Endothelial cell of umbilical vein (primary cell): ENCODE measurements around the gene MED12L. TPM values are rescaled to one million over a fixed set of nuclear protein-coding genes. Genes with fewer than 3 reads are reported as not detected.

Source experiments
- BruUV-seq: library from RNA; stranded (reverse); fragments of 400-500 nt; replicated peaks from 2 replicates; lab custom pipeline; 2021; lab: Mats Ljungman, UMichigan
- CTCF ChIA-PET: fragments of 300-600, 350-600 bp; sonication (Branson Sonifier 250); formaldehyde crosslinking; loops from one replicate; lab custom pipeline; 2021; ENCODE audit warnings: antibody characterized with exemption, inconsistent platforms; lab: Charles Lee
- POLR2A ChIA-PET: fragments of 300-600, 350-600 bp; sonication (Branson Sonifier 250); formaldehyde crosslinking; loops from one replicate; lab custom pipeline; 2021; ENCODE audit warnings: antibody characterized with exemption, inconsistent platforms; lab: Charles Lee
- DNase-seq: peaks from one replicate; pipeline ENCODE4 v3.0.0-alpha.2; 2011; ENCODE audit warnings: low read depth, low spot score
- FAIRE-seq: peaks from 2 replicates; lab custom pipeline; 2011; peaks lifted over from hg19 to GRCh38; lab: Jason Lieb, UNC
- H2AFZ ChIP-seq: 2 replicates; pipeline ENCODE4 v1.6.0; 2012; ENCODE audit warnings: low read depth, low read length, control low read depth, inconsistent platforms
- H3K27ac ChIP-seq: 2 replicates; pipeline ENCODE4 v1.5.1; 2011; ENCODE audit warnings: low read depth, mild to moderate bottlenecking, control low read depth, low read length, moderate library complexity; ENCODE audit not compliant: insufficient read depth
- H3K27me3 ChIP-seq, 2 experiments: 2 replicates each; pipeline versions ENCODE4 v1.6.0 to v1.6.1; 2011; ENCODE audit warnings: low read length in 2 of 2, mixed read lengths in 1 of 2; ENCODE audit not compliant: control insufficient read depth in 2 of 2, insufficient read depth in 2 of 2
- H3K36me3 ChIP-seq, 2 experiments: 2 replicates in 1 of 2; 3 replicates in 1 of 2; pipeline ENCODE4 v1.5.1; 2011; ENCODE audit warnings: low read length in 2 of 2, mild to moderate bottlenecking in 1 of 2, moderate library complexity in 1 of 2; ENCODE audit not compliant: control insufficient read depth in 2 of 2, insufficient read depth in 2 of 2; ENCODE audit errors: extremely low read depth in 1 of 2
- H3K4me1 ChIP-seq: 3 replicates; pipeline ENCODE4 v1.5.1; 2011; ENCODE audit warnings: mild to moderate bottlenecking, low read length; ENCODE audit not compliant: control insufficient read depth, insufficient read depth; ENCODE audit errors: extremely low read depth
- H3K4me2 ChIP-seq: 2 replicates; pipeline ENCODE4 v1.6.1; 2011; ENCODE audit warnings: low read length, control low read depth, mixed read lengths; ENCODE audit not compliant: insufficient read depth
- H3K4me3 ChIP-seq, 3 experiments: fragments of 200-600 bp in 1 of 3; sonication (generic), shearing (Covaris generic) in 1 of 3; replicated peaks in 1 of 3; 2 replicates each; pipeline ENCODE4 v1.5.1; 2011 to 2016; ENCODE audit warnings: control low read depth in 3 of 3, low read length in 3 of 3, mild to moderate bottlenecking in 2 of 3, inconsistent platforms in 1 of 3, low read depth in 1 of 3, moderate library complexity in 1 of 3; ENCODE audit not compliant: insufficient read depth in 1 of 3
- H3K79me2 ChIP-seq: 2 replicates; pipeline ENCODE4 v1.6.0; 2012; ENCODE audit warnings: low read length, inconsistent platforms; ENCODE audit not compliant: control insufficient read depth, insufficient read depth
- H3K9ac ChIP-seq: replicated peaks from 2 replicates; pipeline ENCODE3; 2011; ENCODE audit warnings: low read length, control low read depth; ENCODE audit not compliant: insufficient read depth; ENCODE audit errors: extremely low read depth
- H3K9me1 ChIP-seq: replicated peaks from 3 replicates; pipeline ENCODE4 v1.6.0; 2011; ENCODE audit warnings: mild to moderate bottlenecking, low read length; ENCODE audit not compliant: control insufficient read depth, insufficient read depth; ENCODE audit errors: extremely low read depth
- H3K9me3 ChIP-seq: replicated peaks from 2 replicates; pipeline ENCODE4 v1.5.1; 2012; ENCODE audit warnings: low read length, inconsistent platforms; ENCODE audit not compliant: control insufficient read depth, insufficient read depth
- H4K20me1 ChIP-seq: replicated peaks from 2 replicates; pipeline ENCODE3; 2011; ENCODE audit warnings: mild to moderate bottlenecking, low read length; ENCODE audit not compliant: control insufficient read depth, insufficient read depth; ENCODE audit errors: extremely low read depth
- EZH2 ChIP-seq: IDR thresholded peaks from 2 replicates; pipeline ENCODE4 v1.6.1; 2012; ENCODE audit warnings: borderline replicate concordance, low read depth, mild to moderate bottlenecking, moderate library complexity, low read length, inconsistent platforms; ENCODE audit not compliant: severe bottlenecking
- FOS ChIP-seq: IDR thresholded peaks from 2 replicates; pipeline ENCODE4 v1.6.1; 2011; ENCODE audit warnings: mild to moderate bottlenecking, low read length, moderate library complexity, borderline replicate concordance; ENCODE audit not compliant: insufficient read depth
- GATA2 ChIP-seq: IDR thresholded peaks from 2 replicates; pipeline ENCODE4 v1.7.0; 2011; ENCODE audit warnings: low read depth, mild to moderate bottlenecking, moderate library complexity, mixed read lengths, low read length; ENCODE audit not compliant: insufficient read length, insufficient read depth
- POLR2A ChIP-seq: IDR thresholded peaks from 2 replicates; pipeline ENCODE4 v1.6.1; 2012; ENCODE audit warnings: low read depth, mild to moderate bottlenecking, control low read depth, low read length
- POLR2AphosphoS5 ChIP-seq: IDR thresholded peaks from 2 replicates; pipeline ENCODE4 v1.6.1; 2012; ENCODE audit warnings: low read depth, mild to moderate bottlenecking, control low read depth, low read length, moderate library complexity; ENCODE audit not compliant: insufficient read depth
- dilution Hi-C: fragments of 300-500 bp; cut with MboI; formaldehyde crosslinking; loops from one replicate; pipeline ENCODE4 v1.15.0; 2019; ENCODE audit warnings: low sequenced_read_pairs; ENCODE audit not compliant: extremely low pct_ligation_motif_present
- intact Hi-C: fragments of 100-400 bp; cut with micrococcal nuclease; formaldehyde crosslinking; loops from one replicate; pipeline ENCODE4 v1.10.0; 2022
- polyA plus RNA-seq, 4 experiments: library from polyadenylated mRNA; depleted of rRNA in 3 of 4; stranded (reverse) in 3 of 4; unstranded in 1 of 4; fragments of >200 nt; gene quantifications; 2 replicates each; pipeline versions ENCODE4 v1.2.1 to v1.2.3, GENCODE V29; 2011 to 2012; ENCODE audit warnings: missing spikeins in 1 of 4
- total RNA-seq: library from RNA; stranded (reverse); gene quantifications from 2 replicates; pipeline ENCODE4 v1.2.3, GENCODE V29; 2021
- TF ChIP-seq, protein P1 (sequence below): IDR thresholded peaks from 2 replicates; pipeline ENCODE4 v1.6.1; 2011; ENCODE audit not compliant: insufficient read depth, insufficient read length
- TF ChIP-seq, protein P2 (sequence below), 2 donors: IDR thresholded peaks; 1 replicate in 1 of 2; 2 replicates in 1 of 2; pipeline ENCODE4 v1.5.1; 2011; ENCODE audit warnings: low read length in 2 of 2, mild to moderate bottlenecking in 2 of 2, moderate library complexity in 2 of 2, control low read depth in 1 of 2, inconsistent platforms in 1 of 2, low read depth in 1 of 2; ENCODE audit not compliant: insufficient read depth in 1 of 2; ENCODE audit errors: extremely low read depth in 1 of 2

Gene MED12L
- total and polyA plus RNA-seq, 2 donors (not counting 3 experiments of a cell fraction or from before 2014, with no cell fraction given): 0.03 to 0.27 TPM

DNA sequence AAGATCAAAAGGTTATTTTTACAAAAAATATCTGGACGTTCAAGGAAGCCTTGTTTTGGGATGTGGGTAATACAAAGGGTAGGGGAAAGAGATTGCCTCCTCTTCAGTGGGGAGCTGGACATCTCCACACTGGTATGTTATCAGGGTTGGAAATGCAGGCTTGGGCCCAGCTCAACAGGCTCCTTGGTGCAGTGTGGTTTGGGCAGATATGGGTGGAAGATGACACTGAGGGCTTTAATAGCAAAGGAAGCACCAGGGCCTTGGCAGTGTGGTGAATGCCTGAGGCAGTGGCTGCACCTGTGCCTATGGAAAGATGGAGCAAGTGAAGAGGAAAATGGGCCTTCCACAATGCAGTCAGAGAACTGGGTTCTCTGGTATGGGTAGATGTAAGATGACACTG, 11.2 kb upstream of the MED12L start:
- Histone ChIP-seq H3K27ac (no peak overlapping the region), H3K9me1 (no peaks in the 10 kb centered on the region), H3K4me1 (no peaks in the 10 kb centered on the region), H3K79me2 (no peaks in the 10 kb centered on the region), H3K4me3 (no peak overlapping the region), H4K20me1 (no peaks in the 10 kb centered on the region), H3K9ac (no peak overlapping the region), H3K9me3 (no peaks in the 10 kb centered on the region), H2AFZ (no peak overlapping the region), H3K4me2 (no peak overlapping the region), H3K36me3 (no peaks in the 10 kb centered on the region), H3K27me3 (peaks cover 4 to 8% of the 10 kb centered on the region in 2 experiments)
- no peak for FAIRE-seq
- ChIA-PET POLR2A (no interaction called here), CTCF (interaction anchor here (1.4 kb wide), 1 partner anchor 10 kb away, joined by 3 read pairs; no protein-coding TSS in a partner anchor)
- DNase-seq: no peak
- no peak for TF ChIP-seq GATA2
- no peak for TF ChIP-seq EZH2
- no peak for TF ChIP-seq POLR2AphosphoS5
- TF ChIP-seq, protein P1, sequence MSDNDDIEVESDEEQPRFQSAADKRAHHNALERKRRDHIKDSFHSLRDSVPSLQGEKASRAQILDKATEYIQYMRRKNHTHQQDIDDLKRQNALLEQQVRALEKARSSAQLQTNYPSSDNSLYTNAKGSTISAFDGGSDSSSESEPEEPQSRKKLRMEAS: no peak
- TF ChIP-seq FOS: no peak
- TF ChIP-seq, protein P2, sequence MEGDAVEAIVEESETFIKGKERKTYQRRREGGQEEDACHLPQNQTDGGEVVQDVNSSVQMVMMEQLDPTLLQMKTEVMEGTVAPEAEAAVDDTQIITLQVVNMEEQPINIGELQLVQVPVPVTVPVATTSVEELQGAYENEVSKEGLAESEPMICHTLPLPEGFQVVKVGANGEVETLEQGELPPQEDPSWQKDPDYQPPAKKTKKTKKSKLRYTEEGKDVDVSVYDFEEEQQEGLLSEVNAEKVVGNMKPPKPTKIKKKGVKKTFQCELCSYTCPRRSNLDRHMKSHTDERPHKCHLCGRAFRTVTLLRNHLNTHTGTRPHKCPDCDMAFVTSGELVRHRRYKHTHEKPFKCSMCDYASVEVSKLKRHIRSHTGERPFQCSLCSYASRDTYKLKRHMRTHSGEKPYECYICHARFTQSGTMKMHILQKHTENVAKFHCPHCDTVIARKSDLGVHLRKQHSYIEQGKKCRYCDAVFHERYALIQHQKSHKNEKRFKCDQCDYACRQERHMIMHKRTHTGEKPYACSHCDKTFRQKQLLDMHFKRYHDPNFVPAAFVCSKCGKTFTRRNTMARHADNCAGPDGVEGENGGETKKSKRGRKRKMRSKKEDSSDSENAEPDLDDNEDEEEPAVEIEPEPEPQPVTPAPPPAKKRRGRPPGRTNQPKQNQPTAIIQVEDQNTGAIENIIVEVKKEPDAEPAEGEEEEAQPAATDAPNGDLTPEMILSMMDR (IDR thresholded peaks at IDR 0.05; ENCODE audit: extremely low read depth in 1 of 2, insufficient read depth in 1 of 2, low read depth in 1 of 2, low read length in 2 of 2): no peak
- no peak for TF ChIP-seq POLR2A
- intact Hi-C loops: no loop called here
- dilution Hi-C loops: no loop called here
- no TSS peak for BruUV-seq
